GM19043 (cell line): ENCODE measurements around the gene IFT81.
"Not testable (repeated sequence)": the region's sequence is repeated elsewhere in the genome, so short reads cannot be mapped to it uniquely, and the experiment has no call there.

Experiments used
- ATAC-seq: cut with Tn5 transposase; IDR thresholded peaks from one replicate; pipeline ENCODE4 v1.9.1; 2021; ENCODE audit warnings: low read depth; ENCODE audit not compliant: unreplicated experiment

The IFT81 gene

GRCh38 chr12:110199339-110200123 is 75.4 kb downstream of the IFT81 start:
- ATAC-seq, result no peak

- ATAC-seq, result no peak
These were observed 75.9 kb downstream of the IFT81 start for GRCh38 chr12:110200124-110200417.

GRCh38 chr12:110201995-110202394 is 77.8 kb downstream of the IFT81 start:
- ATAC-seq, result no peak

GRCh38 chr12:110203546-110203945 is 79.4 kb downstream of the IFT81 start:
- no peak for ATAC-seq

GRCh38 chr12:110205931-110206330 is 81.8 kb downstream of the IFT81 start:
- no peak for ATAC-seq

- ATAC-seq, result not testable (repeated sequence)
These were observed 87.7 kb downstream of the IFT81 start for GRCh38 chr12:110211639-110212536.

GRCh38 chr12:110217996-110218674 is 94.0 kb downstream of the IFT81 start:
- no peak for ATAC-seq

- ATAC-seq, result no peak
These were observed 97.9 kb downstream of the IFT81 start for GRCh38 chr12:110222027-110222426.

GRCh38 chr12:110222433-110222832 is 98.3 kb downstream of the IFT81 start:
- no peak for ATAC-seq

GRCh38 chr12:110223777-110224378 is 99.7 kb downstream of the IFT81 start:
- ATAC-seq, result no peak

- ATAC-seq, result no peak
These were observed 100.5 kb downstream of the IFT81 start for GRCh38 chr12:110224379-110225304.

- ATAC-seq, result no peak
These were observed 103.0 kb downstream of the IFT81 start for GRCh38 chr12:110227138-110227537.

GRCh38 chr12:110228348-110228747 is 104.2 kb downstream of the IFT81 start:
- not testable (repeated sequence) for ATAC-seq

- no peak for ATAC-seq
These were observed 104.6 kb downstream of the IFT81 start for GRCh38 chr12:110228756-110229155.

- no peak for ATAC-seq
These were observed 105.3 kb downstream of the IFT81 start for GRCh38 chr12:110229409-110229808.

GRCh38 chr12:110230655-110231054 is 106.5 kb downstream of the IFT81 start:
- ATAC-seq, result no peak

GRCh38 chr12:110233212-110233903 is 109.2 kb downstream of the IFT81 start:
- no peak for ATAC-seq

GRCh38 chr12:110234331-110234751 is 110.2 kb downstream of the IFT81 start:
- ATAC-seq, result no peak

- no peak for ATAC-seq
These were observed 110.6 kb downstream of the IFT81 start for GRCh38 chr12:110234755-110235154.
